Keratinocyte (primary cell): Measurements from ENCODE around the gene BRD2. TPM values are rescaled to one million over a fixed set of nuclear protein-coding genes. Genes with fewer than 3 reads are reported as not detected.

Experiments
- DNase-seq: peaks from one replicate; pipeline ENCODE4 v3.0.0-alpha.2; 2011; ENCODE audit warnings: low read depth, missing footprints, low spot score
- FAIRE-seq: peaks from 2 replicates; lab custom pipeline; 2011; peaks lifted over from hg19 to GRCh38; lab: Jason Lieb, UNC
- H2AFZ ChIP-seq: 2 replicates; pipeline ENCODE4 v1.6.0; 2012; ENCODE audit warnings: low read length, control low read depth, inconsistent platforms; ENCODE audit not compliant: control insufficient read depth
- H3K27ac ChIP-seq: 2 replicates; pipeline ENCODE4 v1.5.1; 2011; ENCODE audit warnings: low read length; ENCODE audit not compliant: control insufficient read depth, insufficient read depth
- H3K27me3 ChIP-seq: 3 replicates; pipeline ENCODE4 v1.6.0; 2011; ENCODE audit warnings: low read length; ENCODE audit not compliant: control insufficient read depth, insufficient read depth; ENCODE audit errors: extremely low read depth
- H3K36me3 ChIP-seq, 2 experiments: 2 replicates in 1 of 2; 3 replicates in 1 of 2; pipeline ENCODE4 v1.5.1; 2011; ENCODE audit warnings: low read length in 2 of 2, mild to moderate bottlenecking in 1 of 2; ENCODE audit not compliant: control insufficient read depth in 2 of 2, insufficient read depth in 2 of 2; ENCODE audit errors: extremely low read depth in 1 of 2
- H3K4me1 ChIP-seq: 3 replicates; pipeline ENCODE4 v1.5.1; 2011; ENCODE audit warnings: low read length; ENCODE audit not compliant: control insufficient read depth, insufficient read depth; ENCODE audit errors: extremely low read depth
- H3K4me2 ChIP-seq: 3 replicates; pipeline ENCODE4 v1.6.0; 2011; ENCODE audit warnings: low read depth, low read length; ENCODE audit not compliant: control insufficient read depth, insufficient read depth; ENCODE audit errors: extremely low read depth
- H3K4me3 ChIP-seq, 3 experiments: fragments of 200-600 bp in 1 of 3; sonication (generic) in 1 of 3; 2 replicates in 2 of 3; 3 replicates in 1 of 3; pipeline ENCODE4 v1.5.1; 2011 to 2016; ENCODE audit warnings: low read length in 3 of 3, mild to moderate bottlenecking in 3 of 3, control low read depth in 2 of 3, inconsistent platforms in 1 of 3, low read depth in 1 of 3, mixed read lengths in 1 of 3, mixed run types in 1 of 3, moderate library complexity in 1 of 3; ENCODE audit not compliant: control insufficient read depth in 2 of 3, insufficient read depth in 2 of 3; ENCODE audit errors: extremely low read depth in 1 of 3
- H3K79me2 ChIP-seq: 2 replicates; pipeline ENCODE4 v1.6.0; 2012; ENCODE audit warnings: low read length; ENCODE audit not compliant: control insufficient read depth, insufficient read depth
- H3K9ac ChIP-seq: 3 replicates; pipeline ENCODE4 v1.6.0; 2011; ENCODE audit warnings: low read length; ENCODE audit not compliant: control insufficient read depth, insufficient read depth; ENCODE audit errors: extremely low read depth
- H3K9me1 ChIP-seq: 3 replicates; pipeline ENCODE4 v1.6.0; 2011; ENCODE audit warnings: low read length; ENCODE audit not compliant: control insufficient read depth, insufficient read depth; ENCODE audit errors: extremely low read depth
- H3K9me3 ChIP-seq: 2 replicates; pipeline ENCODE4 v1.5.1; 2012; ENCODE audit warnings: low read depth, low read length; ENCODE audit not compliant: control insufficient read depth
- H4K20me1 ChIP-seq: 3 replicates; pipeline ENCODE4 v1.6.0; 2011; ENCODE audit warnings: low read length; ENCODE audit not compliant: control insufficient read depth, insufficient read depth; ENCODE audit errors: extremely low read depth
- CTCF ChIP-seq, 3 experiments: IDR thresholded peaks in 1 of 3; conservative IDR thresholded peaks in 1 of 3; optimal IDR thresholded peaks in 1 of 3; 2 replicates in 2 of 3; 3 replicates in 1 of 3; pipeline versions ENCODE3 to v1.5.1; 2011; ENCODE audit warnings: low read length in 3 of 3, mild to moderate bottlenecking in 3 of 3, moderate library complexity in 2 of 3, control low read depth in 1 of 3, inconsistent platforms in 1 of 3; ENCODE audit not compliant: insufficient read depth in 2 of 3; ENCODE audit errors: extremely low read depth in 1 of 3
- EZH2 ChIP-seq: IDR thresholded peaks from one replicate; pipeline ENCODE4 v1.6.1; 2012; ENCODE audit warnings: inconsistent platforms, mild to moderate bottlenecking, low read length, moderate library complexity
- dilution Hi-C: fragments of 300-500 bp; cut with MboI; formaldehyde crosslinking; loops from one replicate; pipeline ENCODE4 v1.7.0; 2020; ENCODE audit warnings: low sequenced_read_pairs; ENCODE audit not compliant: extremely low pct_ligation_motif_present
- polyA plus RNA-seq, 5 experiments: library from polyadenylated mRNA; depleted of rRNA in 3 of 5; stranded (reverse) in 3 of 5; stranded (forward) in 1 of 5; unstranded in 1 of 5; fragments of >200 nt; gene quantifications; 1 replicate in 1 of 5; 2 replicates in 3 of 5; 3 replicates in 1 of 5; pipeline versions ENCODE4 v1.2.1 to v1.2.3, GENCODE V29; 2011 to 2012; ENCODE audit warnings: missing spikeins in 2 of 5, low read depth in 1 of 5, low replicate concordance in 1 of 5

Gene BRD2
- polyA plus RNA-seq, 1 donor (not counting 4 experiments of a cell fraction or from before 2014, with no cell fraction given): 121 TPM

- DNase-seq (no peak), FAIRE-seq (no peak)
- no peak overlapping the region for H3K4me3 ChIP-seq
- H3K4me1 ChIP-seq: peaks cover 8% of the 10 kb centered on the region
- H3K4me2 ChIP-seq: no peak overlapping the region
- no peak for TF ChIP-seq CTCF (optimal IDR thresholded peaks at IDR 0.05 in 1 of 3, IDR thresholded peaks at IDR 0.05 in 1 of 3, conservative IDR thresholded peaks at IDR 0.05 in 1 of 3; ENCODE audit: extremely low read depth in 1 of 3, insufficient read depth in 2 of 3, low read length in 3 of 3)
- no peak for TF ChIP-seq EZH2
- no peaks in the 10 kb centered on the region for H3K9me3 ChIP-seq
- peaks cover 10% of the 10 kb centered on the region for H3K79me2 ChIP-seq
- no peaks in the 10 kb centered on the region for H3K9me1 ChIP-seq
- no peak overlapping the region for H2AFZ ChIP-seq
- H3K27me3 ChIP-seq: no peaks in the 10 kb centered on the region
- dilution Hi-C loops: no loop called here
- no peak overlapping the region for H3K27ac ChIP-seq
- H3K9ac ChIP-seq: no peak overlapping the region
- H4K20me1 ChIP-seq: no peaks in the 10 kb centered on the region
- no peaks in the 10 kb centered on the region for H3K36me3 ChIP-seq
Measured at GRCh38 chr6:32964776-32965175, 3.6 kb upstream of the BRD2 start.

DNA sequence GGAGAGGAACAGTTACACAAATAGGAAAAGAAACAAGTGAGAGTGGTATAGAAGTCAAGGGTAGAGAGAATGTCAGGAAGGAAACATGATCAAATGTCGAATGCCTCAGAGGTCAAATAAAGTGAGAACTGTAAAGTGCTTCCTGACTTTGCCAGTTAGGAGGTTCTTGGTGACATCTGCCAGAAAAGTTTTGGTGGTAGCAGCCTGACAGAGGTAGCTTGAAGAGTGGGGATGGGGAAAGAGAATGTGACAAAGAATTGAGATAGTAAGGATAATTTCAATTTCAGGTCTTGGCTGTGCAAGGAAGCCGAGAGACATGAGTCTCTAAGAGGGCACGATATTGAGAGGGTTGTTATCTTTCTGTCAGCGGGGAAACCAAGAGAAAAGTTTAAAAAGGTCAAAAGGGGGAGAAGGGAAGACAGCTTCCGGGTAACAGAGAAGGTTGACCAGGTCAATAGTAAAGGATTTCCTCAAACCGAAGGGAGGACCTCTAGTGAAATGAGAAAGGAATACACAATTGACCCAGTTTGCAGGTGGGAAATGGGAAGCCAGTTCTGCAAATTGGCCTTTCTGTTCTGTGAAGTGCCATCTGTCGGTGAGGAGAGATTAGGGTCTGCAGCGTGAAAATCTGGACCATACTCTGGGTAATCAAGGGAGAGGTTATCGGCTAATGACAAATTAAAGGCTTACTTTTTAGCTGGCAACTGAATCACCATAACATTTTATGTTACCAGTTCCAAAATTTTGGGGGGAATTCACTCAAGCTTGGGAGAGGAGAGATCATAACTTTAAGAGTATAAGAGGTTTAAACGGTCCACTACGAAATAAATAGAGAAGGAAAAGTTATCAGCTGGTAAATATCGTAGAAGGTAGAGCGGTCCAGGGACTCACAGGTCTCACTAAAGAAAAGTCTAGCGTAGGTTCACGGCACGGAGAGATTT is 973 bp upstream of the BRD2 start:
- FAIRE-seq: peak; percentile 79
- dilution Hi-C loops: no loop called here
- peak overlapping the region; percentile 58 to 87 (median 74) for H3K4me3 ChIP-seq

More for the DNA sequence above, 973 bp upstream of the BRD2 start:
- Histone ChIP-seq H3K9me1 (no peaks in the 10 kb centered on the region), H3K36me3 (peaks cover 3 to 4% of the 10 kb centered on the region in 2 experiments), H3K4me1 (peaks cover 8% of the 10 kb centered on the region), H3K27ac (peak overlapping the region; percentile 100), H3K4me2 (peak overlapping the region; percentile 92), H2AFZ (peak overlapping the region; percentile 86), H3K79me2 (peaks cover 14% of the 10 kb centered on the region), H3K27me3 (no peaks in the 10 kb centered on the region), H3K9me3 (no peaks in the 10 kb centered on the region), H4K20me1 (peaks cover 2% of the 10 kb centered on the region), H3K9ac (peak overlapping the region; percentile 100)
- TF ChIP-seq EZH2 (no peak), CTCF (optimal IDR thresholded peaks at IDR 0.05 in 1 of 3, IDR thresholded peaks at IDR 0.05 in 1 of 3, conservative IDR thresholded peaks at IDR 0.05 in 1 of 3; ENCODE audit: extremely low read depth in 1 of 3, insufficient read depth in 2 of 3, low read length in 3 of 3) (peak; percentile 51 to 77 (median 70))
- DNase-seq: no peak
